HG02870 (cell line): ENCODE measurements around the gene GPRIN1.

ENCODE experiments used
- ATAC-seq: cut with Tn5 transposase; IDR thresholded peaks from one replicate; pipeline ENCODE4 v1.9.1; 2021; ENCODE audit warnings: mild to moderate bottlenecking, moderate library complexity; ENCODE audit not compliant: unreplicated experiment

Gene GPRIN1

GRCh38 chr5:176643491-176644219, 33.7 kb upstream of the GPRIN1 start:
- ATAC-seq = no peak

GRCh38 chr5:176642675-176643490, 32.9 kb upstream of the GPRIN1 start:
- no peak for ATAC-seq

- no peak for ATAC-seq
Observed at GRCh38 chr5:176640616-176641015, 30.7 kb upstream of the GPRIN1 start.

- ATAC-seq = no peak
Observed at GRCh38 chr5:176639981-176640380, 30.0 kb upstream of the GPRIN1 start.

- no peak for ATAC-seq
Observed at GRCh38 chr5:176639208-176639607, 29.3 kb upstream of the GPRIN1 start.

GRCh38 chr5:176638437-176638836, 28.5 kb upstream of the GPRIN1 start:
- no peak for ATAC-seq

GRCh38 chr5:176637556-176637955, 27.6 kb upstream of the GPRIN1 start:
- ATAC-seq = no peak

GRCh38 chr5:176636426-176636825, 26.5 kb upstream of the GPRIN1 start:
- no peak for ATAC-seq

- no peak for ATAC-seq
Observed at GRCh38 chr5:176633598-176633997, 23.6 kb upstream of the GPRIN1 start.

- no peak for ATAC-seq
Observed at GRCh38 chr5:176632745-176633144, 22.8 kb upstream of the GPRIN1 start.

GRCh38 chr5:176631383-176632200, 21.6 kb upstream of the GPRIN1 start:
- no peak for ATAC-seq

- no peak for ATAC-seq
Observed at GRCh38 chr5:176630681-176631222, 20.8 kb upstream of the GPRIN1 start.

- ATAC-seq = no peak
Observed at GRCh38 chr5:176629853-176630680, 20.1 kb upstream of the GPRIN1 start, which contains the start of the genes EIF4E1B and SNCB. Gene EIF4E1B (plus strand): TSS chr5:176630675. CDS start chr5:176642788, 12,113 bp downstream. Gene SNCB (minus strand): TSS chr5:176630534. CDS start chr5:176629654, 880 bp downstream.

GRCh38 chr5:176629317-176629852, 19.4 kb upstream of the GPRIN1 start:
- no peak for ATAC-seq

- no peak for ATAC-seq
Observed at GRCh38 chr5:176628406-176629228, 18.7 kb upstream of the GPRIN1 start.

GRCh38 chr5:176627582-176627981, 17.6 kb upstream of the GPRIN1 start:
- no peak for ATAC-seq

- no peak for ATAC-seq
Observed at GRCh38 chr5:176626876-176627236, 16.9 kb upstream of the GPRIN1 start.

GRCh38 chr5:176625966-176626875, 16.3 kb upstream of the GPRIN1 start:
- ATAC-seq = no peak
